Uterus (tissue), 2 donors: ENCODE measurements around the gene DUSP9.

Experiments
- POLR2A ChIP-seq, 2 donors: fragments of 450-650 bp; IDR thresholded peaks; one replicate each; pipeline ENCODE4 v1.6.1; 2016; ENCODE audit warnings: antibody characterized with exemption in 2 of 2, mild to moderate bottlenecking in 1 of 2, moderate library complexity in 1 of 2
- TF ChIP-seq, protein P1 (sequence below), 4 experiments: fragments of 200-600 bp in 2 of 4; fragments of 450-650 bp in 2 of 4; sonication (generic) in 2 of 4; IDR thresholded peaks; one replicate each; pipeline ENCODE4 v1.5.1; 2016 to 2019; ENCODE audit warnings: antibody characterized with exemption in 4 of 4, mild to moderate bottlenecking in 2 of 4, moderate library complexity in 1 of 4

GRCh38 chrX:153625271-153626024 lies 21.6 kb upstream of the DUSP9 start:
- TF ChIP-seq, protein P1, sequence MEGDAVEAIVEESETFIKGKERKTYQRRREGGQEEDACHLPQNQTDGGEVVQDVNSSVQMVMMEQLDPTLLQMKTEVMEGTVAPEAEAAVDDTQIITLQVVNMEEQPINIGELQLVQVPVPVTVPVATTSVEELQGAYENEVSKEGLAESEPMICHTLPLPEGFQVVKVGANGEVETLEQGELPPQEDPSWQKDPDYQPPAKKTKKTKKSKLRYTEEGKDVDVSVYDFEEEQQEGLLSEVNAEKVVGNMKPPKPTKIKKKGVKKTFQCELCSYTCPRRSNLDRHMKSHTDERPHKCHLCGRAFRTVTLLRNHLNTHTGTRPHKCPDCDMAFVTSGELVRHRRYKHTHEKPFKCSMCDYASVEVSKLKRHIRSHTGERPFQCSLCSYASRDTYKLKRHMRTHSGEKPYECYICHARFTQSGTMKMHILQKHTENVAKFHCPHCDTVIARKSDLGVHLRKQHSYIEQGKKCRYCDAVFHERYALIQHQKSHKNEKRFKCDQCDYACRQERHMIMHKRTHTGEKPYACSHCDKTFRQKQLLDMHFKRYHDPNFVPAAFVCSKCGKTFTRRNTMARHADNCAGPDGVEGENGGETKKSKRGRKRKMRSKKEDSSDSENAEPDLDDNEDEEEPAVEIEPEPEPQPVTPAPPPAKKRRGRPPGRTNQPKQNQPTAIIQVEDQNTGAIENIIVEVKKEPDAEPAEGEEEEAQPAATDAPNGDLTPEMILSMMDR (IDR thresholded peaks at IDR 0.05), result no peak
- no peak for TF ChIP-seq POLR2A (IDR thresholded peaks at IDR 0.05)
